Uterus (tissue), 2 donors: ENCODE measurements around the gene SMAD1.

ENCODE experiments used
- POLR2A ChIP-seq, 2 donors: fragments of 450-650 bp; IDR thresholded peaks; one replicate each; pipeline ENCODE4 v1.6.1; 2016; ENCODE audit warnings: antibody characterized with exemption in 2 of 2, mild to moderate bottlenecking in 1 of 2, moderate library complexity in 1 of 2
- TF ChIP-seq, protein P1 (sequence below), 4 experiments: fragments of 200-600 bp in 2 of 4; fragments of 450-650 bp in 2 of 4; sonication (generic) in 2 of 4; IDR thresholded peaks; one replicate each; pipeline ENCODE4 v1.5.1; 2016 to 2019; ENCODE audit warnings: antibody characterized with exemption in 4 of 4, mild to moderate bottlenecking in 2 of 4, moderate library complexity in 1 of 4

DNA sequence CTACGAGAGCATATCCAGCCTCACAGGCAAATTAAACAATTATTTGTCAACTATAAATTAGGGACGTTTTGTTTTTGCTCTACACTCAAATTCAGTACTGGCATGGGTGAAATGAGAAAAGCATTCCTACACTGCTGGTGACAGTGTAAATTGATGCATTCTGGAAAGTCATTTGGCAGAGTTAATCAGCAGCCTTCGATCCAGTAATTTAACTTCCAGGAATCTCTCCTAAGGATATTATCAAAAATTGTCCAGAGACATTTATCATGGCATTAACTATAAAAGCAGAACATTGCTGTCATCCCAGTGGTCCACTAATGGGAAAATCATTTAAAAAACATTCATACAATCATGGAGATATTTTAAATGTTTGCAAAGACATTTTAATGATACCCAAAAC, 70.0 kb downstream of the SMAD1 start:
- TF ChIP-seq, protein P1, sequence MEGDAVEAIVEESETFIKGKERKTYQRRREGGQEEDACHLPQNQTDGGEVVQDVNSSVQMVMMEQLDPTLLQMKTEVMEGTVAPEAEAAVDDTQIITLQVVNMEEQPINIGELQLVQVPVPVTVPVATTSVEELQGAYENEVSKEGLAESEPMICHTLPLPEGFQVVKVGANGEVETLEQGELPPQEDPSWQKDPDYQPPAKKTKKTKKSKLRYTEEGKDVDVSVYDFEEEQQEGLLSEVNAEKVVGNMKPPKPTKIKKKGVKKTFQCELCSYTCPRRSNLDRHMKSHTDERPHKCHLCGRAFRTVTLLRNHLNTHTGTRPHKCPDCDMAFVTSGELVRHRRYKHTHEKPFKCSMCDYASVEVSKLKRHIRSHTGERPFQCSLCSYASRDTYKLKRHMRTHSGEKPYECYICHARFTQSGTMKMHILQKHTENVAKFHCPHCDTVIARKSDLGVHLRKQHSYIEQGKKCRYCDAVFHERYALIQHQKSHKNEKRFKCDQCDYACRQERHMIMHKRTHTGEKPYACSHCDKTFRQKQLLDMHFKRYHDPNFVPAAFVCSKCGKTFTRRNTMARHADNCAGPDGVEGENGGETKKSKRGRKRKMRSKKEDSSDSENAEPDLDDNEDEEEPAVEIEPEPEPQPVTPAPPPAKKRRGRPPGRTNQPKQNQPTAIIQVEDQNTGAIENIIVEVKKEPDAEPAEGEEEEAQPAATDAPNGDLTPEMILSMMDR (IDR thresholded peaks at IDR 0.05), result no peak
- TF ChIP-seq POLR2A (IDR thresholded peaks at IDR 0.05), result no peak
